GM23338 (cell line): ENCODE measurements around the gene SOX15.

Source experiments
- EZH2phosphoT487 ChIP-seq: fragments of 200-600 bp; sonication (generic); IDR thresholded peaks from one replicate; pipeline ENCODE4 v1.8.1; 2018; ENCODE audit warnings: antibody characterized with exemption; ENCODE audit not compliant: unreplicated experiment
- TF ChIP-seq, protein P1 (sequence below), 2 experiments: fragments of 200-600 bp in 1 of 2; sonication (generic) in 1 of 2; conservative IDR thresholded peaks; 2 replicates each; pipeline versions ENCODE4 v1.5.1 to v1.6.1; 2016 to 2017; ENCODE audit warnings: antibody characterized with exemption in 2 of 2, low read depth in 2 of 2, mild to moderate bottlenecking in 2 of 2, moderate library complexity in 1 of 2

- TF ChIP-seq, protein P1, sequence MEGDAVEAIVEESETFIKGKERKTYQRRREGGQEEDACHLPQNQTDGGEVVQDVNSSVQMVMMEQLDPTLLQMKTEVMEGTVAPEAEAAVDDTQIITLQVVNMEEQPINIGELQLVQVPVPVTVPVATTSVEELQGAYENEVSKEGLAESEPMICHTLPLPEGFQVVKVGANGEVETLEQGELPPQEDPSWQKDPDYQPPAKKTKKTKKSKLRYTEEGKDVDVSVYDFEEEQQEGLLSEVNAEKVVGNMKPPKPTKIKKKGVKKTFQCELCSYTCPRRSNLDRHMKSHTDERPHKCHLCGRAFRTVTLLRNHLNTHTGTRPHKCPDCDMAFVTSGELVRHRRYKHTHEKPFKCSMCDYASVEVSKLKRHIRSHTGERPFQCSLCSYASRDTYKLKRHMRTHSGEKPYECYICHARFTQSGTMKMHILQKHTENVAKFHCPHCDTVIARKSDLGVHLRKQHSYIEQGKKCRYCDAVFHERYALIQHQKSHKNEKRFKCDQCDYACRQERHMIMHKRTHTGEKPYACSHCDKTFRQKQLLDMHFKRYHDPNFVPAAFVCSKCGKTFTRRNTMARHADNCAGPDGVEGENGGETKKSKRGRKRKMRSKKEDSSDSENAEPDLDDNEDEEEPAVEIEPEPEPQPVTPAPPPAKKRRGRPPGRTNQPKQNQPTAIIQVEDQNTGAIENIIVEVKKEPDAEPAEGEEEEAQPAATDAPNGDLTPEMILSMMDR (conservative IDR thresholded peaks at IDR 0.05; ENCODE audit: low read depth in 2 of 2), result no peak
- TF ChIP-seq EZH2phosphoT487, result no peak
Observed at GRCh38 chr17:7636163-7636562, 46.3 kb upstream of the SOX15 start.
